Calu3 (cell line): ENCODE results near the gene ROS1. TPM values are rescaled to one million over a fixed set of nuclear protein-coding genes. Genes with fewer than 3 reads are reported as not detected.

Experiments
- BruUV-seq: library from RNA; stranded (reverse); fragments of 400-500 nt; replicated peaks from 2 replicates; lab custom pipeline; 2021; lab: Mats Ljungman, UMichigan
- CTCF ChIA-PET: fragments of 300-600 bp; sonication (Branson Sonifier 250); formaldehyde crosslinking; loops from one replicate; lab custom pipeline; 2022; ENCODE audit warnings: antibody characterized with exemption; lab: Charles Lee
- DNase-seq: peaks from one replicate; pipeline ENCODE4 v3.0.0; 2022
- H3K27ac Mint-ChIP-seq: one replicate; pipeline ENCODE4 v1.8.0; 2022; ENCODE audit warnings: mixed read lengths; ENCODE audit not compliant: unreplicated experiment
- H3K27me3 Mint-ChIP-seq: one replicate; pipeline ENCODE4 v1.8.0; 2022; ENCODE audit warnings: mixed read lengths; ENCODE audit not compliant: unreplicated experiment
- H3K36me3 Mint-ChIP-seq: one replicate; pipeline ENCODE4 v1.8.0; 2022; ENCODE audit warnings: mild to moderate bottlenecking, moderate library complexity, mixed read lengths; ENCODE audit not compliant: insufficient read depth, unreplicated experiment
- H3K4me1 Mint-ChIP-seq: one replicate; pipeline ENCODE4 v1.8.0; 2022; ENCODE audit warnings: mild to moderate bottlenecking, low read depth, mixed read lengths; ENCODE audit not compliant: unreplicated experiment
- H3K4me3 Mint-ChIP-seq: one replicate; pipeline ENCODE4 v1.8.0; 2022; ENCODE audit warnings: mild to moderate bottlenecking, low read depth, moderate library complexity, mixed read lengths; ENCODE audit not compliant: unreplicated experiment
- H3K9me3 Mint-ChIP-seq: one replicate; pipeline ENCODE4 v1.8.0; 2022; ENCODE audit warnings: low read depth, mixed read lengths; ENCODE audit not compliant: unreplicated experiment
- CTCF ChIP-seq: fragments of 200-600 bp; IDR thresholded peaks from one replicate; pipeline ENCODE4 v1.8.0; 2022; ENCODE audit warnings: antibody characterized with exemption; ENCODE audit not compliant: unreplicated experiment
- intact Hi-C: fragments of 100-400 bp; cut with micrococcal nuclease; formaldehyde crosslinking; loops from one replicate; pipeline ENCODE4 v1.10.0; 2022; ENCODE audit not compliant: unreplicated experiment
- total RNA-seq: library from RNA; stranded (reverse); gene quantifications from 2 replicates; pipeline ENCODE4 v1.2.3, GENCODE V29; 2022

The ROS1 gene
- total RNA-seq, 1 experiment from 2014 or later = 8.1 TPM

- Mint-ChIP-seq H3K4me3 (no peak overlapping the region), H3K27me3 (peaks cover 88% of the 10 kb centered on the region), H3K36me3 (no peaks in the 10 kb centered on the region), H3K9me3 (no peaks in the 10 kb centered on the region), H3K27ac (no peak overlapping the region), H3K4me1 (peaks cover 9% of the 10 kb centered on the region)
- no peak for TF ChIP-seq CTCF
- CTCF ChIA-PET = no interaction called here
- DNase-seq = no peak
- intact Hi-C loops = no loop called here
- no TSS peak for BruUV-seq
Measured at GRCh38 chr6:117268924-117269323, 156.8 kb downstream of the ROS1 start.

- peaks cover 83% of the 10 kb centered on the region for H3K27me3 Mint-ChIP-seq
- CTCF ChIA-PET = no interaction called here
- no peaks in the 10 kb centered on the region for H3K36me3 Mint-ChIP-seq
Measured at GRCh38 chr6:117267766-117268534, 157.8 kb downstream of the ROS1 start.

GRCh38 chr6:117267054-117267347 lies 158.7 kb downstream of the ROS1 start:
- no peaks in the 10 kb centered on the region for H3K36me3 Mint-ChIP-seq
- H3K4me1 Mint-ChIP-seq = peaks cover 9% of the 10 kb centered on the region
- peaks cover 73% of the 10 kb centered on the region for H3K27me3 Mint-ChIP-seq
- no peak for DNase-seq
- no TSS peak for BruUV-seq
- intact Hi-C loops = no loop called here
- TF ChIP-seq CTCF = no peak
- no peak overlapping the region for H3K4me3 Mint-ChIP-seq
- CTCF ChIA-PET = no interaction called here
- no peak overlapping the region for H3K27ac Mint-ChIP-seq
- H3K9me3 Mint-ChIP-seq = no peaks in the 10 kb centered on the region

More at GRCh38 chr6:117267766-117268534, 157.8 kb downstream of the ROS1 start:
- Mint-ChIP-seq H3K4me1 (peaks cover 9% of the 10 kb centered on the region), H3K4me3 (no peak overlapping the region), H3K27ac (no peak overlapping the region), H3K9me3 (no peaks in the 10 kb centered on the region)
- TF ChIP-seq CTCF = no peak
- intact Hi-C loops = no loop called here
- no peak for DNase-seq
- no TSS peak for BruUV-seq

- Mint-ChIP-seq H3K27me3 (peaks cover 68% of the 10 kb centered on the region), H3K4me1 (peaks cover 9% of the 10 kb centered on the region), H3K36me3 (no peaks in the 10 kb centered on the region), H3K27ac (no peak overlapping the region), H3K4me3 (no peak overlapping the region), H3K9me3 (no peaks in the 10 kb centered on the region)
- TF ChIP-seq CTCF = no peak
- CTCF ChIA-PET = no interaction called here
- BruUV-seq = no TSS peak
- intact Hi-C loops = no loop called here
- DNase-seq = no peak
Measured at GRCh38 chr6:117266257-117267053, 159.3 kb downstream of the ROS1 start.
